ENCODE results near the gene TSPAN19. TPM values are rescaled to one million over a fixed set of nuclear protein-coding genes. Genes with fewer than 3 reads are reported as not detected.
A peak's percentile ranks its signal among the peaks of the same experiment; 100 is the strongest.
"Not testable (repeated sequence)": the region's sequence is repeated elsewhere in the genome, so short reads cannot be mapped to it uniquely, and the experiment has no call there.

TSPAN19 gene
- total RNA-seq: under 0.01 and 0.20 TPM in 2 replicates

DNA sequence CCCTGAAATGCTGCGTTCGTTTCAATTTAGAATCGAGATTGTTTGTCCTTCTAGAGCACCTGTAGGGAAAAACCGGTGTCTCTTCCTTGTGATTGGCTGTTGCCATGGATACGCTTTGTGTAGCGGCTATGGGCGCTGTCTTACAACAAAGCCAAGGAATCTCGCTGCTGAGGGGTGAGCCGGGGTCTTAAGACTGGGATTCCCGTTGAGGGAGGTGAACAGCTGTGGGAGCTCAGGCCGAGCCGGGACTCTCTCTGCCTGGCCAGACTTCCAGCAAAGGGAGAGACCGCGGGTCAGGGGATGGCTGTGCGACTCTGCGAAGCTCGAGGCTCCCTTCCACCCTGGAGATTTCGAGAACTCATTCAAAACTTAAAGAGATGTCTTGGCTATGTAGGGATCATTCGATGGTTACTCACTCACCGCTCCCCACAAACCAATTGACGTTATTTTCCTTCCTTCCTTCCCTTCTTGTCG is at the start of gene TSPAN19, which contains the start of gene LRRIQ1:
Gene TSPAN19 (minus strand): TSS at position 44 of the 474 bp plus-strand sequence. CDS start 6,331 bp downstream, outside the sequence.
Gene LRRIQ1 (plus strand): TSS at position 118 of the 474 bp plus-strand sequence. CDS start 1,826 bp downstream, outside the sequence.
- DNase-seq (ENCODE audit: low read depth in 2 of 2): peak; percentile 85 to 93

DNA sequence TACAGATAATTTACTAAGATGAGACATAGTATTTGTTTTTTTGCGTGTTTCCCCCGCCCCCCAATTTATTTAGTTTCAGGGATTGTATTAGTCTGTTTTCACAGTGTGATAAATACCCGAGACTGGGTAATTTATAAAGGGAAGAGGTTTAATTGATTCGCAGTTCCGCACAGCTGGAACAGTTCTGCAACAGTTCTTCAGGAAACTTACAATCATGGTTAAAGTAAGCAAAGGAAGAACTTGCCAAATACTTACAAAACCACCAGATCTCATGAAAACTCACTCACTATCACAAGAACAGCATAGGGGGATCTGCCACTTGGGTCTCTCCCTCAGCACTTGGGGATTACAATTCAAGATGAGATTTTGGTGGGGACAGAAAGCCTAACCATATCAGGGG is 49.0 kb upstream of the TSPAN19 start:
- DNase-seq (ENCODE audit: low read depth in 2 of 2): no peak

- DNase-seq (ENCODE audit: low read depth in 2 of 2): peak; percentile 61 to 77
Measured at GRCh38 chr12:85076688-85077430, 40.8 kb upstream of the TSPAN19 start.

DNA sequence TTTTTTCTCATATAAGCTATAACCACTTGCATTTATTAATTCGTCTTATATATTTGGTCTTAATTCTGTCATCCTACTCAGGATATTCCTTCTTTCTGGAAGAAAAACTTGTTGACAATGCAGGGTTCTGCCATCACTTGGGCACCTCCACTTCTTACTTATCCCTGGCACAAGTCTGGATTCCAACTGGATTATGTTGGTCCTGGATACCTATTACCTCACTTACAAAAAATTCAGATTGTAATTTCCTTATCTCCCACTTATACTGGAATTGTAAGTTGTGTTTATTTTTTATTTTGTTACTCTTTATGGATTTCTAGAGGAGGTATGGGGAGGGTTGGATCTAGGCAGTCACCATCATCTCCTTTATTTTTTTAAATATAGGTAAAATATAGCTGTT is 36.7 kb upstream of the TSPAN19 start:
- DNase-seq (ENCODE audit: low read depth in 2 of 2): no peak

DNA sequence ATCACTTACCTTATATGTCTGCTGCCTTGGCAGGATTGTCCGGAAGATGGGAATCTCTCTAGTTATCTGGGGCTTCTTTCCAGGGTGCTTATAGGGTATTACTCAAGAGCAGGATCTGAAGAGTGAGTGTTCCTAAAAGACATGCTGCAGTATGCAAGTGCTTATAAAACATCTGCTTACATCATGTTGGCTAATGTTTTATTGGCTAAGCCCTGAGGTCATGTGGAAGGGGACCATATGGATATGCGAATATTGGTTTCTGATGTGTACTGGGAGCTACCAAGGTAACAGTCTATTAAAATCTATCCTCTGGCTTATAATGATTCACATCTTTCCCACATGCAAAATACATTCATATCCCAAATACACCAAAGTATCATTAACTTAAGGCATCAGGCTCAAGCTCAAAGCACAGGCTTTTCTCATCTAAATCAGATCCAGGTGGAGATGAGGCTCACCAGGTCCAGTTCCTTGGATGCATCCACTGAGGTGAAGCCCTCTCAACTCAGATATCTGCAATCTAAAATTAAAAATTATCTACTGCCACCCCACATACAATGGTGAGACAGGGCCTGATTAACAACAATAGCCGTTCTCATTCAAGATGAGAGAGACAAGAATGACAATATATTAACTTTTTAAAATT is 29.9 kb upstream of the TSPAN19 start:
- DNase-seq (ENCODE audit: low read depth in 2 of 2): no peak

DNA sequence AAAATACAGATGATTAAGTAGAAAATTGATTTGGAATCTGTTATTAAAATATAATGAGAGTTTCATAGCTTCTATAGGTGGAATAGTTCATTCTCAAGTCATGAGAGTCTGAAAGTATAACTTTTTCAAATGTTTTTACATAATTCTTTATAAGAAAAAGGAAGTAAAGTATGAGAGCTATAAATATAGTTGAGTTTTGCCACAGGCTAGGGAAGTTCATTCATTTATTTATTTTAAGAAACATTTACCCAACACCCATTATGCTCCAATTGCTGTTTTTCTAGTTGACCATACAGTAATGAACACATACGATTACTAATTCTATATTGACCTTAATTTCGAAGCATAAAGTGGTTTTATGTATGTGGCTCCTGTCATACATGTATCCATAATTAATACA is 24.8 kb upstream of the TSPAN19 start:
- DNase-seq (ENCODE audit: low read depth in 2 of 2): no peak

DNA sequence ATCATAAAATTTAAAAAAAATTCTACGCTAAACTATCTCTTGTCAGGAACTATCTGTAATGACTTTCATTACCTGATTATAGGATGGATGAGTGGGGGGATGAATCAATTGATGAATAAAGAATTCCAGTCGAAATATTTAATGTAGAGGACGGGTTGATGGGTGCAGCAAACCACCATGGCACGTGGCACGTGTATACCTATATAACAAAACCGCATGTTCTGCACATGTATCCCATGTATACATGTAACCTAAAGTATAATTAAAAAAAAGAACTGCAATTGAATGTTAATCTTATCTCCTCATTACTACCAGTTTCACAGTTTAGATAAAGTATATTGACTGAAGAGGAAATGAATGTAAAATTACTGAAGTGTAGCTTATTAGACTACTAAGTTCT is 23.5 kb upstream of the TSPAN19 start:
- no peak for DNase-seq (ENCODE audit: low read depth in 2 of 2)

GRCh38 chr12:85058339-85058738 is 22.3 kb upstream of the TSPAN19 start:
- DNase-seq (ENCODE audit: low read depth in 2 of 2): no peak

GRCh38 chr12:85057370-85057963 is 21.4 kb upstream of the TSPAN19 start:
- DNase-seq (ENCODE audit: low read depth in 2 of 2): peak; percentile 63 to 65

DNA sequence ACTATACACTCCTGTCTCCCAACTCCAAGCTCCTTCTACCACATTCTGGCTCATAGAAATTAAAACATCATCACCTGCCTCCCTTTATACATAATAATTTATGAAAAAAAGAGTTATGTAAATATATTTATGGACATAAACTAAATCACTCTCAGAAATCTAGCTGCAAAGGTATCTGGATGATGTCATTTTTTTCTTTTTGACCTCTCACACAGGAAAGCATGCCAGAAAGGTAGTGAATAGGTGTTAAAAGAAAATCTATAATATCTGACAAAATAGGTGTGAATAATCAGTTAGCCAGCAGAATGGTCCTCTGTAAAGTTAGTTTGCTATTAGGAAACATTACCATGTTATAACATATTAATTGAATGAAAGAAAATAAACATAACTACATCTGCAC is 7.8 kb upstream of the TSPAN19 start:
- no peak for DNase-seq (ENCODE audit: low read depth in 2 of 2)

DNA sequence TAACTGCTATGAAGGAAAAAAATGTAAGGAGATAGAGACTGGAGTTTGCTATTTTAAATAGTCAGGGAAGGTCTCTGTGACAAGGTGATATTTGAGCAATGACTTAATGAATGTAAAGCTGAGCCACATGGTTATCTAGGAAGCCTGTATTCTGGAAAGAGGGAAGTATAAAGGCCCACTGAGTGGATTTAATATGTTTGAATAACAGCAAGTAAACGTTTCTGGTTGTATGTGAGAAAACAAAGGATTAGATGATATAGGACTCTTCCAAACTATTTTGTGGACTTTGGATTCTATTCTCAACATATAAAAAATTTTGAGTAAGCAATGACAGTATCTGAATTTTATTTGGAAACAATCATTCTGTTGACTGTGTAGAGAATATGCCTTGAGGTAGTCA is 5.3 kb upstream of the TSPAN19 start:
- DNase-seq (ENCODE audit: low read depth in 2 of 2): no peak

DNA sequence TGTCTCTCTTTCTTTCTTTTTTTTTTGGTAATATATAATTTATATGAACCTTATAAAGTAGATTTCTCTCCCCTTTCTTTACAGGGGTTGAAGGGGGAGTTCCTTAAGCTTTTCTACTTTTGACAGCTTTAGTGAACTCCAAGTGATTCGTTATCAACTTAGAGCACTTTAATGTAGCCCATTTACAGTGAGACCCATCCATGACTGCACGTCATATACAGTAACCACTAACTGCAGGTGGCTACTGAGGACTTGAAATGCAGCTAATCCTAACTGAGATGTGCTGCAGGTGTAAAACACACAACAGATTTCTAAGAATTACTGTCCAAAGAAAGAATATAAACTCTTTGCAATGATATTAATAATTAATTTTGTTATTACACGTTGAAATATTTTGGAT is 656 bp upstream of the TSPAN19 start:
- no peak for DNase-seq (ENCODE audit: low read depth in 2 of 2)

GRCh38 chr12:85029456-85029855 is 6.6 kb downstream of the TSPAN19 start:
- peak; percentile 38 to 46 for DNase-seq (ENCODE audit: low read depth in 2 of 2)

GRCh38 chr12:85018098-85018497 is 18.0 kb downstream of the TSPAN19 start:
- peak; percentile 11 to 47 for DNase-seq (ENCODE audit: low read depth in 2 of 2)

DNA sequence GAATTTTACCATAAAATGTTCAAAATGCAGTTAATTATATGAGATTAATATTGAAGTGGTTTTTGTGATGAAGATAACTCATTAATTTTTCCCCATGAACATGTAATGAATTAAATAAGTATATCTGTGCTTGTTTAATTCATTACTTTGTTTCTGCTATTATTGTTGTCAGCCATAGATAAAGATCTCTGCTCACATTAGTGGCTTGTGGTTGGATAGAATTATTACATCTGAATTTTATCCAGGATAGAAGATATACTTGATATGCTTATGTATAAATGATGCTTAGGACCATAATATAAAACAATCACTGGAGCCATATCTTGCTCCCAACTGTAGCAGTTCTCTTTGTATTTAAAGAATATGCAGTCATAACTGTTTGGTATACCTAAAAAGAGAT is 18.5 kb downstream of the TSPAN19 start:
- DNase-seq (ENCODE audit: low read depth in 2 of 2): no peak

DNA sequence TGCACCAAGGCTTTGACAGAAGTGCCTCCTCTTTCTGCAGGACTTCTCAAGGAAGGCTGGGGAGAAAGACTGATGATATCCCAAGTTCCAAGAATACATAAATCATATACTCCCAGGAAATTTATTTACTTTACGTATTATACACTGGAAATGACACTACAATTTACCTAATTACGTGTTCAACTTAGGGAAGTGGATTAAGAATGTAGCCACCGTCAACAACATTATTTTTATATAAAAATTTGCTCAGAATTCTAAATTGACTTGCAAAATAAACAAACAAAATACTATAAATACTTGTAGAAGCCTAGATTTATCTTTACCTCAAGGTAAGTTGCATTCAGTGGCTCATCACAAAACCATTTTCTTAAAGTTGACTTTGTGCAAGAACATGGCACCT is 18.9 kb downstream of the TSPAN19 start:
- no peak for DNase-seq (ENCODE audit: low read depth in 2 of 2)

DNA sequence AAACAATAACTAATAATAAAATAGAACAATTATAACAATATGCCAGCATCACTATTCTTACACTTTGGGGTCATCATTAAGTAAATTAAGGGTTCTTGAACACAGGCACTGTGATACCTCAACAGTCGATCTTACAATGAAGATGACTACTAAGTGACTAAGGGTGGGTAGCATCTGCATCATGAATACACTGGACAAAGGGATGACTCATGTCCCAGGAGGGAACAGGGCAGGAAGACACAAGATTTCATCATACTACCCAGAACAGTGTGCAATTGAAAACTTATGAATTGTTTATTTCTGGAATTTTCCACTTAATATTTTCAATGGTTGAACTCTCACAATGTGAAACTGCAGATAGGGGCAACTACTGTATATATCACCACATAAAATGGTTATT is 19.7 kb downstream of the TSPAN19 start:
- DNase-seq (ENCODE audit: low read depth in 2 of 2): peak; percentile 93 to 98

DNA sequence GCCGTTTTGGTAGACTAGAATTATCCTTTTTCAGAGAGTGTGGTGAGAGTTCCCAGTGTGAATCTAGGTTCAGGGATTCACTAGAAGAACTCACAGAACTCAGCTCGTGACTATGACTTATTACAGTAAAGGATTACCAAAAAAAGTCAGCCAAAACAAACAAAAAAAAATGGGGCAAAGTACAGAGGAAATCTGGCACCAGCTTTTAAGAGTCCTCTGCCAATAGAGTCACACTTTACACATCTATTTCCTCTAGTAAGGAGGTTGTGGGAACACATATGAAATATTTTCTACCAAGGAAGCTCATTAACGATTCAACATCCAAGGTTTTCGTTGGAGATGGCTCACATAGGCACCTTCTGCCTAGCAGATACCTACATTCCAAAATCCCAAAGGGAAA is 28.2 kb downstream of the TSPAN19 start:
- DNase-seq (ENCODE audit: low read depth in 2 of 2): peak; percentile 79 to 82

GRCh38 chr12:85006206-85006605 is 29.9 kb downstream of the TSPAN19 start:
- DNase-seq (ENCODE audit: low read depth in 2 of 2): no peak

DNA sequence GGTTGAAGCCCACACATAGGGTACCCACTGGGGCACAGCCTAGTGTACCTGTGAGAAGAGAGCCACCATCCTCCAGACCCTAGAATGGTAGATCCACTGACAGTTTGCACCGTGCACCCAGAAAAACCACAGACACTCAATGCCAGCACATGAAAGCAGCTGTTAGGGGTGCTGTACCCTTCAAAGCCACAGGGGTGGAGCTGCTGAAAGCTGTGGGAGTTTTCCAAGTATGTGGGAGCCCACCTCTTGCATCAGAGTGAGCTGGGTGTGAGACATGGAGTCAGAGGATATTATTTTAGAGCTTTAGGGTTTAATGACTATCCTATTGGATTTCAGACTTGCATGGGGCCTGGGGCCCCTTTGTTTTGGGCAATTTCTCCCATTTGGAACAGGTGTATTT is 30.5 kb downstream of the TSPAN19 start:
- DNase-seq (ENCODE audit: low read depth in 2 of 2): no peak

GRCh38 chr12:85005047-85005446 is 31.0 kb downstream of the TSPAN19 start:
- not testable (repeated sequence) for DNase-seq (ENCODE audit: low read depth in 2 of 2)

DNA sequence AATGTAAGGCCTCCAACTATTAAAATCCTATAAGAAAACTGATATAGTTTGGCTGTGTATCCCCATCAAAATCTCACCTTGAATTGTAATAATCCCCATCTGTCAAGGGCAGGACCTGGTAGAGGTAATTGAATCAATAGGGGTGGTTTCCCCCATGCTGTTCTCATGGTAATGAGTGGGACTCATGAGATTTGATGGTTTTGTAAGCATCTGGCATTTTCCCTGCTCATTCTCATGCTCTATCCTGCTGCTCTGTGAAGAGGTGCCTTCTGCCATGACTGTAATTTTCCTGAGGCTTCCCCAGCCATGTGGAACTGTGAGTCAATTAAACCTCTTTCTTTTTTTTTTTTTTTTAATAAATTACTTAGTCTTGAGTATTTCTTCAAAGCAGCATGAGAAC is 31.9 kb downstream of the TSPAN19 start:
- no peak for DNase-seq (ENCODE audit: low read depth in 2 of 2)

Data from lung microvascular endothelial cell (primary cell).